ENCODE results near the gene KCNK5. TPM values are rescaled to one million over a fixed set of nuclear protein-coding genes. Genes with fewer than 3 reads are reported as not detected.

Gene KCNK5
- total and polyA plus RNA-seq, 2 of the 8 experiments (the other 6 are each of a cell fraction or from before 2014, with no cell fraction given), result 20.9 to 44.3 TPM

GRCh38 chr6:39260953-39261352 is 31.7 kb upstream of the KCNK5 start (continued):
- TF ChIP-seq PHF8 (conservative IDR thresholded peaks at IDR 0.05; ENCODE audit: low read depth, low read length), result no peak
- TF ChIP-seq SIN3A (conservative IDR thresholded peaks at IDR 0.05 in 1 of 2, IDR thresholded peaks at IDR 0.05 in 1 of 2; ENCODE audit: low read depth in 1 of 2, low read length in 2 of 2), result no peak
- TF ChIP-seq POU5F1 (IDR thresholded peaks at IDR 0.05; ENCODE audit: low read depth, low read length), result no peak
- no peak for TF ChIP-seq NANOG (IDR thresholded peaks at IDR 0.05; ENCODE audit: insufficient read depth, low read depth, low read length, poor library complexity, severe bottlenecking)
